ENCODE data around the gene NOS1.

NOS1 gene

GRCh38 chr12:117282490-117282889 is 78.9 kb downstream of the NOS1 start:
- Mint-ChIP-seq H3K4me1 (ENCODE audit: low read depth) (no peaks in the 10 kb centered on the region), H3K36me3 (no peaks in the 10 kb centered on the region), H3K4me3 (no peak overlapping the region), H3K9me3 (ENCODE audit: low read depth) (no peaks in the 10 kb centered on the region), H3K27ac (no peak overlapping the region), H3K27me3 (peaks cover 9% of the 10 kb centered on the region)

- no peaks in the 10 kb centered on the region for H3K36me3 Mint-ChIP-seq
- H3K9me3 Mint-ChIP-seq (ENCODE audit: low read depth) = no peaks in the 10 kb centered on the region
- no peak overlapping the region for H3K4me3 Mint-ChIP-seq
- H3K27ac Mint-ChIP-seq = no peak overlapping the region
- peaks cover 14% of the 10 kb centered on the region for H3K27me3 Mint-ChIP-seq
- H3K4me1 Mint-ChIP-seq (ENCODE audit: low read depth) = no peaks in the 10 kb centered on the region
Measured at GRCh38 chr12:117280019-117280680, 81.3 kb downstream of the NOS1 start.

- H3K27ac Mint-ChIP-seq = no peak overlapping the region
- H3K27me3 Mint-ChIP-seq = peaks cover 14% of the 10 kb centered on the region
- no peak overlapping the region for H3K4me3 Mint-ChIP-seq
- no peaks in the 10 kb centered on the region for H3K9me3 Mint-ChIP-seq (ENCODE audit: low read depth)
- no peaks in the 10 kb centered on the region for H3K36me3 Mint-ChIP-seq
- no peaks in the 10 kb centered on the region for H3K4me1 Mint-ChIP-seq (ENCODE audit: low read depth)
Measured at GRCh38 chr12:117279606-117280005, 81.8 kb downstream of the NOS1 start.

- Mint-ChIP-seq H3K4me1 (ENCODE audit: low read depth) (no peaks in the 10 kb centered on the region), H3K36me3 (no peaks in the 10 kb centered on the region), H3K27me3 (peaks cover 19% of the 10 kb centered on the region), H3K27ac (no peak overlapping the region), H3K9me3 (ENCODE audit: low read depth) (no peaks in the 10 kb centered on the region), H3K4me3 (no peak overlapping the region)
Measured at GRCh38 chr12:117277875-117278274, 83.6 kb downstream of the NOS1 start.

DNA sequence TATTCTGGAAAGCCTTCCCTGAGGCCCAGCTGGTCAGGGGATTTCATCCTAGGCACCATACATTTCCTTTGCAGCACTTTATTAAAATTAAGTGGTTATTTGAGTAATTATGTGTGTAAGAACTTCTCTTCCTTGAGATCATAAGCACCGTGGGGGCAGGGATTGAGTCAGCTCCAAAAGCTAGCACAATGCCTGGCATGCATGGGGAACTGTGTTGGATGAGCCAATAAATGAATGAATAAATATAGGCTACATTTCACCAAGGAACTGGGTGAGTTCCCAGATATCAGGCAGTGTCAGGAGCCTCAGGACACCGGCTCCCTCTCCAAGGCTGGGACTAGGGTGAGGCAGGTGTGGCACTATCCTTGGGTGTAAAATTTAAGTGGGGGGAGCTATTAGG is 88.3 kb downstream of the NOS1 start:
- H3K9me3 Mint-ChIP-seq (ENCODE audit: low read depth) = no peaks in the 10 kb centered on the region
- H3K4me1 Mint-ChIP-seq (ENCODE audit: low read depth) = no peaks in the 10 kb centered on the region

DNA sequence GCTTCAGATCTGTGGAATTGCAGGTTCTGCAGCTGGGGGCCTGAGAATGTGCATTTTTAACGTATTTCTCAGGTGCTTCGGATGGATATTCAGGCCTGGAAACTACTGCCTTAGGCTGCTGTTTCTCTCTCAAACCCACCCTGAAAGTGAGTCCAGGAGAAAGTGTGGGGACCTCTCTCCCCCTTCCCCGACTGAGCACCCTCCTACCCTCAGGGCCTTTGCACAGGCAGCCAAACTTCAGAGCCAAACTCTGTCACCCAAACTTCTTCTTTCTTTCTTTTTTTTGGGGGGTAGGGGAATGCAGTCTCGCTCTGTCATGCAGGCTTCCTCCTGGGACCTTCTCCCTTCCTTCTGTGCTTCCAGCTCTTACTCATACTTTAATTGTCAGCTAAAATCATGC is 88.7 kb downstream of the NOS1 start:
- peaks cover 10% of the 10 kb centered on the region for H3K27me3 Mint-ChIP-seq

More for the DNA sequence above, 88.3 kb downstream of the NOS1 start:
- H3K27me3 Mint-ChIP-seq = peaks cover 10% of the 10 kb centered on the region
- no peaks in the 10 kb centered on the region for H3K36me3 Mint-ChIP-seq
- H3K27ac Mint-ChIP-seq = no peak overlapping the region
- no peak overlapping the region for H3K4me3 Mint-ChIP-seq

DNA sequence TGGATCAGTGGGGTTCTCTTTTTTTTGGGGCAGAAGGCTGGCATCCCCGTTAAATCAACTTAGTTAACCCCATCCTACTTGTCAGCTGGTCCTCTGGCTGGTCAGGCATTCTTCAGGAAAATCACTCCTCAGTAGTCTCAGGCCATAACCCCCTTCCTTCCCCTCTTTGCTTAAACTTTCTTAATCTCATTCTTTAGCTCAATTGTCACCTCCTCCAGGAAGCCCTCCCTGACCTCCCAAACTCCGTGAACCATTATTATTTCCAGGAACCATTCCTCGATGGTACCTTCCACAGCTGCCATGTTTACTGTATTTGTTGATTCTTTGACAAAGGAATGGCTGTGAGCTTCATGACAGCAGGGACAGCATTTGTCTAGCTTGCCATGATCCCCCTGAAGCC is 98.7 kb downstream of the NOS1 start:
- Mint-ChIP-seq H3K27ac (no peak overlapping the region), H3K9me3 (ENCODE audit: low read depth) (no peaks in the 10 kb centered on the region), H3K4me3 (no peak overlapping the region), H3K4me1 (ENCODE audit: low read depth) (no peaks in the 10 kb centered on the region), H3K27me3 (peaks cover 5% of the 10 kb centered on the region), H3K36me3 (no peaks in the 10 kb centered on the region)

More for the DNA sequence above, 88.7 kb downstream of the NOS1 start:
- H3K4me1 Mint-ChIP-seq (ENCODE audit: low read depth) = no peaks in the 10 kb centered on the region
- H3K9me3 Mint-ChIP-seq (ENCODE audit: low read depth) = no peaks in the 10 kb centered on the region
- H3K4me3 Mint-ChIP-seq = no peak overlapping the region
- H3K27ac Mint-ChIP-seq = no peak overlapping the region
- no peaks in the 10 kb centered on the region for H3K36me3 Mint-ChIP-seq

- Mint-ChIP-seq H3K36me3 (no peaks in the 10 kb centered on the region), H3K27me3 (peaks cover 5% of the 10 kb centered on the region), H3K27ac (no peak overlapping the region), H3K4me3 (no peak overlapping the region), H3K9me3 (ENCODE audit: low read depth) (no peaks in the 10 kb centered on the region), H3K4me1 (ENCODE audit: low read depth) (no peaks in the 10 kb centered on the region)
Measured at GRCh38 chr12:117261247-117261646, 100.2 kb downstream of the NOS1 start.

GRCh38 chr12:117255386-117255785 is 106.0 kb downstream of the NOS1 start:
- Mint-ChIP-seq H3K4me1 (ENCODE audit: low read depth) (no peaks in the 10 kb centered on the region), H3K27ac (no peak overlapping the region), H3K27me3 (peaks cover 9% of the 10 kb centered on the region), H3K36me3 (no peaks in the 10 kb centered on the region), H3K4me3 (no peak overlapping the region), H3K9me3 (ENCODE audit: low read depth) (peaks cover 6% of the 10 kb centered on the region)

DNA sequence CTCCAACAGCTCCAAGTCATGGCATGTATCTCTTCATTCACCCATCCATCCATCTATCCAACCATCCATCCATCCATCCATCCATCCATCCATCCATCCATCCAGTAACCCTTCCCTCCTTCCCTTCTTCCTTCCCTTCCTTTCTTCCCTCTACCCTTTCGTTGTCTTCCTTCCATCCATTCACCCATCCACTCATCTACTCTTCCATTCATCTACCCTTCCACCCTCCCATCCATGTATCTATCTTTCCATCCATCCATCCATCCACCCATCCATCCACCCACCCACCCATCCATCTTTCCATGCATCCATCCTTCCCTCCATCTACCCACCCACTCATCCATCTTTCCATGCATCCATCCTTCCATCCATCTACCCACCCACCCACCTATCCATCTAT is 117.9 kb downstream of the NOS1 start:
- Mint-ChIP-seq H3K4me3 (no peak overlapping the region), H3K4me1 (ENCODE audit: low read depth) (no peaks in the 10 kb centered on the region), H3K27ac (no peak overlapping the region), H3K9me3 (ENCODE audit: low read depth) (peaks cover 4% of the 10 kb centered on the region), H3K27me3 (peaks cover 7% of the 10 kb centered on the region), H3K36me3 (no peaks in the 10 kb centered on the region)

GRCh38 chr12:117241697-117242096 is 119.7 kb downstream of the NOS1 start:
- no peak overlapping the region for H3K4me3 Mint-ChIP-seq
- no peak overlapping the region for H3K27ac Mint-ChIP-seq
- H3K36me3 Mint-ChIP-seq = no peaks in the 10 kb centered on the region
- peaks cover 3% of the 10 kb centered on the region for H3K9me3 Mint-ChIP-seq (ENCODE audit: low read depth)
- H3K4me1 Mint-ChIP-seq (ENCODE audit: low read depth) = no peaks in the 10 kb centered on the region
- H3K27me3 Mint-ChIP-seq = peaks cover 7% of the 10 kb centered on the region

DNA sequence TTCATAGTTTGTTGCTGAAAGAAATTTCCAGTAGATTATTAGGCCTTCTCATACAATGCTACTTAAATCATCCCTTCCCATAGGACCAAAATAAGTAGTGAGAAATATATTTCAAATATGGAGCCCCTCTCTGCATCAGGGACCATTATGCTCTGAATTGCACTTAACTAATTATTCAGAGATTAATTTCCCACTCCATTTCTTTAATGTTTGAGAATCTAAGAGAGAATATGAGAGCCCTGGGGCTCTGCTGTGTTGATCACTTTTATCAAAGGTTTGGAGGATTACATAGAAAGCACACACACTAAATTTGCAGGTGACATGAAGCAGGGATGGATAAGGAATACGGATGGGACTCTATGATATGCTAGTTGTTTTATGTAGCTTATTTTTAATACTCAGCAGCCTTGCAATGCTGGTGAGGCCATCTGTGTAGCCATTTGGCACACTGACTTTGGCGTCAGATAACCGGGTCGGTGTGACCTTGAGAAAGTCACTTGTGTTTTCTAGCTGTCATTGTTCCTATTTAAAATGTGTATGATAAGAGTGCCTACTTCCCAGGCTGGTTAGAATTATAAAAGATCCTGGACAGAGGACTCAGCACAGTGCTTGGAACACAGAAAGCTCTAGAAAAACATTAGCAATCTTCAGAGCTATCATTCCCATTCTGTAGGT is 121.2 kb downstream of the NOS1 start:
- Mint-ChIP-seq H3K9me3 (ENCODE audit: low read depth) (no peaks in the 10 kb centered on the region), H3K4me1 (ENCODE audit: low read depth) (no peaks in the 10 kb centered on the region), H3K27me3 (peaks cover 6% of the 10 kb centered on the region), H3K36me3 (no peaks in the 10 kb centered on the region), H3K27ac (no peak overlapping the region), H3K4me3 (no peak overlapping the region)

DNA sequence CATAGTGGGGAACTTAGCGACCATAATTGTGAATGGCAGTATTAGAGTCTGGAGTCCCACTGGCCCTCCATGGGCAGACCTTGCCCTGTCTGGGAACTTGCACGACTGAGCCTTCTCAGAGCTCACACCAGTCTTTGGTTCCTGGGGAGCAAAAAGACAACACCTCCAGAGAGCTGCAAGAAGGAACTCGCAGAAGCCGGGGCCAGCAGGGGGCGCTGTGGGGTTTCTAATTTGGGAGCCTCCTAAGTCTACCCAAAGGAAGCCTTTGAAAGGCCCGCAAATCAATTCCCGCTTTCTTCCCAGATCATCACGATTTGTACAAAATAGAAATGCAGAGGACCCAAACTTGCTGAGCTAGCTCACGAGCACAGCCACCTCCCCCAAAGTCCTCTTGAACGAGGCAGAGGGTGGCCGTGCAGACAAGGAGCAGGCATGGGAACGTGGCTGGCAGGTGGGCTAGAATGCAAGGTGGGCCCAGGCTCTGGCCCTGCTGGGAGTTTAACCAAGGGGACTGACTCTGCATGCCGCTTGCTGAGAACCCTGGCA is 124.9 kb downstream of the NOS1 start:
- Mint-ChIP-seq H3K36me3 (no peaks in the 10 kb centered on the region), H3K9me3 (ENCODE audit: low read depth) (no peaks in the 10 kb centered on the region), H3K4me1 (ENCODE audit: low read depth) (no peaks in the 10 kb centered on the region), H3K27me3 (peaks cover 17% of the 10 kb centered on the region), H3K4me3 (no peak overlapping the region), H3K27ac (no peak overlapping the region)

DNA sequence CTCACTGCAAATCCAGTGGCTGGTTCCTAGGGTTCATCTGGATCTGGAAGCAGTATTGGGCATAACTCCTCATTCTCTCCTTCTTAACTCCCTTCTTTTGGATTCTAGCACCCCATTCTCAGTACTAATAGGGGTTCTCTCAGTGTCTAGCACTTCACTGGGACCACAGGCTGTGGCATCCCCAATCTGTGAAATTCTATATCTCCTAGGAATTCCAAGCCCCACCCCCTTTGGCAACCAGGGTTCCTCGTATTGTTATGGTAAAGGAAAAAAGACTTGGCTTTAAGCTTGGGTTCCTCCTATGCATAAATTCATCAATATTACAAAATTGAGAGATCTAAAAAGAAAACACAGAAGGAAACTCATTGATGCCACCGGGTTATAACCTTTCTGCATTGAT is 126.2 kb downstream of the NOS1 start:
- Mint-ChIP-seq H3K9me3 (ENCODE audit: low read depth) (no peaks in the 10 kb centered on the region), H3K27ac (no peak overlapping the region), H3K4me1 (ENCODE audit: low read depth) (no peaks in the 10 kb centered on the region), H3K27me3 (peaks cover 17% of the 10 kb centered on the region), H3K36me3 (no peaks in the 10 kb centered on the region), H3K4me3 (no peak overlapping the region)

DNA sequence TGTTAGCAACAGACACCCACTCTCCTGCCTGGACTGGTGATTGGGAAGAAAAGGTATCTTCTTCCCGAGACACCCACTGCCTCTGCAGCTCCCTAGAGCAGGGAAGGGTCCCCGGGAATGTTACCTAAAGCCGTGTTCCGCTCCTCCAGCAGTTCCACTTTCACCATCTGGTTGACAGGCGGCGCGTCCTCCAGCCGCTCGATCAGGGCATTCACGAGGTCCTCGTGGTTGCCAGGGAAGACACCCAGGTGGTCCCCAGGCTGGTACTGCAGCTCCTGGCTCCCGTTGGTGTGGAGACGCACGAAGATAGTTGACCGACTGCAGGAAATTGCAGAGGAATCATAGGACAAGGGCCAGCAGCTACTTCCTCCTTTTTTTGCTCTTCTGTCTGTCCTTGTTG is 127.0 kb downstream of the NOS1 start:
- Mint-ChIP-seq H3K4me1 (ENCODE audit: low read depth) (no peaks in the 10 kb centered on the region), H3K4me3 (no peak overlapping the region), H3K27me3 (peaks cover 17% of the 10 kb centered on the region), H3K9me3 (ENCODE audit: low read depth) (no peaks in the 10 kb centered on the region), H3K36me3 (no peaks in the 10 kb centered on the region), H3K27ac (no peak overlapping the region)

DNA sequence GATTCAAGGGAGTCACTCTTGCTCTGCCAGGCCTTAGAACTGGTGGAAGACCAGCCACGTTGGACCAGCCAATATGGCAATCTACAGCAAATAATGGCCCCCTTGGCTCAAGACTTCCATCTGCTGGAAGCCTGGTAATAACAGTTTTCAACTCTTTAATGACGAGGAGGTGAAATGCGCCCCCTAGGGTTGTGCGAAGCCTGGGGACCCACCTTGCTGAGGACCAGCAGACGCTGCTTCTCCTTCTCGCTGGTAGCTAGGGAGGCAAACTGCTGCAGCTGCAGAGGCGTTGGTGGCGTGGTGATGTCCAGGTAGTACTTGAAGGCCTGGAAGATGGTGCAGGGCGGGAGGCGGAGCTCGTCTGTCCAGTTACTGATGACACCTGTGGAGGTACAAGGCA is 129.7 kb downstream of the NOS1 start:
- Mint-ChIP-seq H3K4me3 (no peak overlapping the region), H3K4me1 (ENCODE audit: low read depth) (no peaks in the 10 kb centered on the region), H3K27me3 (peaks cover 21% of the 10 kb centered on the region), H3K36me3 (no peaks in the 10 kb centered on the region), H3K27ac (no peak overlapping the region), H3K9me3 (ENCODE audit: low read depth) (no peaks in the 10 kb centered on the region)

Data from activated naive CD8-positive, alpha-beta T cell (primary cell).